ENCODE results near the gene SREK1IP1. TPM values are rescaled to one million over a fixed set of nuclear protein-coding genes. Genes with fewer than 3 reads are reported as not detected.

Gene SREK1IP1
- total RNA-seq, 4 donors from 2014 or later = 8.4 to 17.7 (median 11.4) TPM

- TF ChIP-seq CTCF (IDR thresholded peaks at IDR 0.05) = no peak
- TF ChIP-seq POLR2A (IDR thresholded peaks at IDR 0.05) = no peak
- Histone ChIP-seq H3K27ac (no peak overlapping the region), H3K4me1 (no peaks in the 10 kb centered on the region), H3K4me3 (no peak overlapping the region), H3K9me3 (no peaks in the 10 kb centered on the region), H3K27me3 (no peaks in the 10 kb centered on the region), H3K36me3 (peaks cover 0 to 70% (median 0%) of the 10 kb centered on the region in 3 donors)
- no peak for DNase-seq
- WGBS, 2 donors = 81 to 85% methylated on average over 5 of the region's 5 CpGs
- intact Hi-C loops (cut with DNase I) = no loop called here
These were observed 39.0 kb upstream of the SREK1IP1 start for GRCh38 chr5:64807520-64807919.

GRCh38 chr5:64806537-64806936, 38.0 kb upstream of the SREK1IP1 start:
- no peak overlapping the region for H3K27ac ChIP-seq
- H3K27me3 ChIP-seq = no peaks in the 10 kb centered on the region
- TF ChIP-seq POLR2A (IDR thresholded peaks at IDR 0.05) = no peak
- no peak for TF ChIP-seq CTCF (IDR thresholded peaks at IDR 0.05)
- no peaks in the 10 kb centered on the region for H3K9me3 ChIP-seq
- peaks cover 0 to 80% (median 0%) of the 10 kb centered on the region in 3 donors for H3K36me3 ChIP-seq
- intact Hi-C loops (cut with DNase I) = no loop called here
- no peaks in the 10 kb centered on the region for H3K4me1 ChIP-seq
- DNase-seq = no peak
- 86 to 88% methylated on average over 2 of the region's 2 CpGs for WGBS, 2 donors
- H3K4me3 ChIP-seq = no peak overlapping the region

- Histone ChIP-seq H3K9me3 (no peaks in the 10 kb centered on the region), H3K36me3 (peaks cover 0 to 58% (median 0%) of the 10 kb centered on the region in 3 donors), H3K27ac (no peak overlapping the region), H3K4me1 (no peaks in the 10 kb centered on the region), H3K4me3 (no peak overlapping the region), H3K27me3 (no peaks in the 10 kb centered on the region)
- no peak for DNase-seq
- TF ChIP-seq CTCF (IDR thresholded peaks at IDR 0.05) (no peak), POLR2A (IDR thresholded peaks at IDR 0.05) (no peak)
- 92 to 94% methylated on average over 2 of the region's 2 CpGs for WGBS, 2 donors
- intact Hi-C loops (cut with DNase I) = no loop called here
These were observed 32.4 kb upstream of the SREK1IP1 start for GRCh38 chr5:64800926-64801325.

GRCh38 chr5:64796301-64796700, 27.8 kb upstream of the SREK1IP1 start:
- no peak for TF ChIP-seq CTCF (IDR thresholded peaks at IDR 0.05)
- TF ChIP-seq POLR2A (IDR thresholded peaks at IDR 0.05) = no peak
- H3K36me3 ChIP-seq = peaks cover 3 to 12% (median 4%) of the 10 kb centered on the region in 3 donors
- no peaks in the 10 kb centered on the region for H3K27me3 ChIP-seq
- H3K4me3 ChIP-seq = no peak overlapping the region
- H3K4me1 ChIP-seq = no peaks in the 10 kb centered on the region
- no peaks in the 10 kb centered on the region for H3K9me3 ChIP-seq
- no peak overlapping the region for H3K27ac ChIP-seq
- intact Hi-C loops (cut with DNase I) = no loop called here
- DNase-seq = no peak

- H3K27me3 ChIP-seq = no peaks in the 10 kb centered on the region
- WGBS, 2 donors = 82 to 84% methylated on average over 3 of the region's 3 CpGs
- H3K36me3 ChIP-seq = peaks cover 3 to 12% (median 4%) of the 10 kb centered on the region in 3 donors
These were observed 25.7 kb upstream of the SREK1IP1 start for GRCh38 chr5:64794053-64794770.

More at GRCh38 chr5:64794053-64794770, 25.7 kb upstream of the SREK1IP1 start:
- TF ChIP-seq CTCF (IDR thresholded peaks at IDR 0.05) = no peak
- TF ChIP-seq POLR2A (IDR thresholded peaks at IDR 0.05) = no peak
- Histone ChIP-seq H3K4me1 (no peaks in the 10 kb centered on the region), H3K9me3 (no peaks in the 10 kb centered on the region), H3K27ac (no peak overlapping the region), H3K4me3 (no peak overlapping the region)
- no peak for DNase-seq
- intact Hi-C loops (cut with DNase I) = no loop called here

Data from esophagus squamous epithelium (tissue), 5 donors.